GM23338 (cell line): ENCODE measurements around the gene NPAS3. TPM values are rescaled to one million over a fixed set of nuclear protein-coding genes. Genes with fewer than 3 reads are reported as not detected.

ENCODE experiments used
- ATAC-seq: fragments of 200-7000 bp; cut with Tn5 transposase; 3 replicates; pipeline ENCODE4 v1.9.1; 2020
- DNase-seq: peaks from one replicate; pipeline ENCODE4 v3.0.0-alpha.2; 2015; ENCODE audit warnings: low spot score
- H2AFZ ChIP-seq: fragments of 200-600 bp; sonication (generic); 2 replicates; pipeline ENCODE4 v1.8.0; 2016; ENCODE audit warnings: antibody characterized with exemption, mild to moderate bottlenecking, moderate library complexity
- H3F3A ChIP-seq: fragments of 200-600 bp; sonication (generic); replicated peaks from 2 replicates; pipeline ENCODE4 v1.8.0; 2017; ENCODE audit warnings: antibody characterized with exemption, mixed run types, low read depth
- H3K27ac ChIP-seq: fragments of 200-600 bp; sonication (generic); 2 replicates; pipeline ENCODE4 v1.6.1; 2016; ENCODE audit warnings: low read depth
- H3K27me3 ChIP-seq: fragments of 200-600 bp; sonication (generic); 2 replicates; pipeline ENCODE4 v1.8.0; 2016; ENCODE audit warnings: mild to moderate bottlenecking, mixed run types, moderate library complexity; ENCODE audit not compliant: insufficient read depth
- H3K36me3 ChIP-seq: fragments of 200-600 bp; sonication (generic); 2 replicates; pipeline ENCODE4 v1.8.0; 2016; ENCODE audit warnings: mild to moderate bottlenecking; ENCODE audit not compliant: insufficient read depth
- H3K4me1 ChIP-seq: fragments of 200-600 bp; sonication (generic); 2 replicates; pipeline ENCODE4 v1.8.0; 2016; ENCODE audit warnings: mild to moderate bottlenecking, moderate library complexity; ENCODE audit not compliant: insufficient read depth
- H3K4me2 ChIP-seq: fragments of 200-600 bp; sonication (generic); 2 replicates; pipeline ENCODE4 v1.7.1; 2017; ENCODE audit warnings: mixed run types
- H3K4me3 ChIP-seq: fragments of 200-600 bp; sonication (generic); 2 replicates; pipeline ENCODE4 v1.6.1; 2016; ENCODE audit warnings: mixed run types
- H3K79me2 ChIP-seq: fragments of 200-600 bp; sonication (generic); replicated peaks from 2 replicates; pipeline ENCODE4 v1.8.0; 2017; ENCODE audit warnings: mild to moderate bottlenecking; ENCODE audit not compliant: insufficient read depth
- H3K9me2 ChIP-seq: fragments of 200-600 bp; sonication (generic); 2 replicates; pipeline ENCODE4 v1.8.0; 2017; ENCODE audit not compliant: insufficient read depth
- H4K20me1 ChIP-seq: fragments of 200-600 bp; sonication (generic); replicated peaks from 2 replicates; pipeline ENCODE4 v1.8.0; 2017; ENCODE audit warnings: mild to moderate bottlenecking; ENCODE audit not compliant: insufficient read depth
- H3K27ac Mint-ChIP-seq: 2 replicates; pipeline ENCODE4 v1.8.0; 2020; ENCODE audit warnings: inconsistent platforms, mild to moderate bottlenecking, moderate library complexity, mixed read lengths
- H3K27me3 Mint-ChIP-seq: 3 replicates; pipeline ENCODE4 v1.8.0; 2022; ENCODE audit warnings: low read depth, mild to moderate bottlenecking, moderate library complexity, mixed read lengths, inconsistent platforms; ENCODE audit not compliant: insufficient read depth, poor library complexity
- H3K36me3 Mint-ChIP-seq: 3 replicates; pipeline ENCODE4 v1.8.0; 2021; ENCODE audit warnings: low read depth, mild to moderate bottlenecking, inconsistent platforms, moderate library complexity, mixed read lengths
- H3K4me1 Mint-ChIP-seq: 3 replicates; pipeline ENCODE4 v1.8.0; 2020; ENCODE audit warnings: mild to moderate bottlenecking, inconsistent platforms, mixed read lengths
- H3K4me3 Mint-ChIP-seq: 3 replicates; pipeline ENCODE4 v1.8.0; 2021; ENCODE audit warnings: moderate library complexity, mild to moderate bottlenecking, inconsistent platforms, mixed read lengths
- H3K9me3 Mint-ChIP-seq: 3 replicates; pipeline ENCODE4 v1.8.0; 2020; ENCODE audit warnings: moderate library complexity, mild to moderate bottlenecking, inconsistent platforms, mixed read lengths
- CREB1 ChIP-seq: fragments of 250-450 bp; sonication (Bioruptor Pico); IDR thresholded peaks from 2 replicates; pipeline ENCODE4 v1.5.0; 2020; ENCODE audit warnings: low read depth, mild to moderate bottlenecking, moderate library complexity
- CTCF ChIP-seq, 2 experiments: fragments of 200-600 bp in 1 of 2; sonication (generic) in 1 of 2; conservative IDR thresholded peaks; 2 replicates each; pipeline versions ENCODE4 v1.5.1 to v1.6.1; 2016 to 2017; ENCODE audit warnings: antibody characterized with exemption in 2 of 2, low read depth in 2 of 2, mild to moderate bottlenecking in 2 of 2, moderate library complexity in 1 of 2
- ETS1 ChIP-seq: IDR thresholded peaks from 2 replicates; pipeline ENCODE4 v1.6.1; 2016; ENCODE audit warnings: antibody characterized with exemption
- NANOG ChIP-seq: IDR thresholded peaks from 2 replicates; pipeline ENCODE4 v1.6.1; 2016; ENCODE audit warnings: antibody characterized with exemption, borderline replicate concordance
- ZNF462 ChIP-seq: fragments of 250-450 bp; sonication (Bioruptor Pico); IDR thresholded peaks from 2 replicates; pipeline ENCODE4 v1.5.0; 2020; ENCODE audit warnings: mild to moderate bottlenecking, moderate library complexity
- polyA plus RNA-seq: library from polyadenylated mRNA; unstranded; fragments of >200 nt; fragmentation: Nextera tagmentation; extraction: Ambion mirVana; gene quantifications from 2 replicates; pipeline ENCODE4 v1.2.1, GENCODE V29; 2016
- total RNA-seq: library from RNA; depleted of rRNA; stranded (reverse); fragments of >200 nt; shearing (Covaris generic); gene quantifications from 2 replicates; pipeline ENCODE4 v1.2.3, GENCODE V29; 2014

The NPAS3 gene
- total and polyA plus RNA-seq, 2 experiments from 2014 or later = 0.17 to 0.19 TPM

GRCh38 chr14:33206981-33207380, 268.3 kb downstream of the NPAS3 start (continued):
- TF ChIP-seq ZNF462 (CRISPR knock-in tag) = no peak
- no peak for TF ChIP-seq CREB1 (CRISPR knock-in tag)
- TF ChIP-seq NANOG = no peak

- no peaks in the 10 kb centered on the region for H3K36me3 Mint-ChIP-seq
- H3K4me2 ChIP-seq = no peak overlapping the region
- no peaks in the 10 kb centered on the region for H3K27me3 Mint-ChIP-seq
- no peaks in the 10 kb centered on the region for H3F3A ChIP-seq
- H3K4me1 ChIP-seq = no peaks in the 10 kb centered on the region
- no peaks in the 10 kb centered on the region for H3K27me3 ChIP-seq
- TF ChIP-seq CTCF (conservative IDR thresholded peaks at IDR 0.05; ENCODE audit: low read depth in 2 of 2) = no peak
- TF ChIP-seq ETS1 = no peak
- no peaks in the 10 kb centered on the region for H4K20me1 ChIP-seq
- H3K27ac ChIP-seq = no peak overlapping the region
- H3K27ac Mint-ChIP-seq = no peak overlapping the region
- H3K9me3 Mint-ChIP-seq = no peaks in the 10 kb centered on the region
- no peaks in the 10 kb centered on the region for H3K36me3 ChIP-seq
- no peak overlapping the region for H3K4me3 ChIP-seq
- H3K9me2 ChIP-seq = no peaks in the 10 kb centered on the region
- no peak for DNase-seq
- H3K4me3 Mint-ChIP-seq = no peak overlapping the region
- no peaks in the 10 kb centered on the region for H3K79me2 ChIP-seq
- no peak for ATAC-seq
- H3K4me1 Mint-ChIP-seq = no peaks in the 10 kb centered on the region
- H2AFZ ChIP-seq = no peak overlapping the region
Measured at GRCh38 chr14:33207467-33208017, 268.9 kb downstream of the NPAS3 start.
